Measurements from ENCODE around the gene ADPRM. TPM values are rescaled to one million over a fixed set of nuclear protein-coding genes. Genes with fewer than 3 reads are reported as not detected.

ADPRM gene
- total and polyA plus RNA-seq, 2 experiments from 2014 or later = 6.8 to 8.8 TPM

DNA sequence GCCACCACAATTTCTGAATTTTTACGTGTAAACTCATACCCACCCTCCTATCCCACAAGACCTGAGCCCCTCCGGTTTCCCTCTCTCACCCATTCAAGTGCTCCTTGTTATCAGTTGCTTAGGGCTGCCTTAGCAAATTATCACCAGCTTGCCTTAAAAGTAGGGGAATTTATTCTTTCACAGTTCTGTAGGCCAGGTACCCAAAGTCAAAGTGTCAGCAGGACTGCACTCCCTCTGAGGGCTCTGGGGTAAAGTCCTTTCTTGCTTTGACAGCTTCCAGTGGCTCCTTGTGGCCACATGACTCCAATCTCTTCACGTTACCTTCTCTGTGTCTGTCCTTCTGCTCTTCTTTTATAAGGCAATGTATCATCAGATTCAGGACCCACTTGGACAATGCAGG is 40.3 kb downstream of the ADPRM start:
- no peaks in the 10 kb centered on the region for H3K36me3 ChIP-seq (ENCODE audit: insufficient read depth)
- peaks cover 9% of the 10 kb centered on the region for H3K27me3 Mint-ChIP-seq (ENCODE audit: insufficient read depth, low read depth, poor library complexity)
- no peaks in the 10 kb centered on the region for H3K79me2 ChIP-seq (replicated peaks; ENCODE audit: insufficient read depth)
- no peak overlapping the region for H3K4me3 Mint-ChIP-seq
- no peak overlapping the region for H2AFZ ChIP-seq
- H3K4me1 ChIP-seq (ENCODE audit: insufficient read depth) = peaks cover 5% of the 10 kb centered on the region; the same call in 1 of the 2 replicates
- no peaks in the 10 kb centered on the region for H4K20me1 ChIP-seq (replicated peaks; ENCODE audit: insufficient read depth)
- H3K4me1 Mint-ChIP-seq = peaks cover 22% of the 10 kb centered on the region
- H3F3A ChIP-seq (replicated peaks; ENCODE audit: low read depth) = no peaks in the 10 kb centered on the region
- H3K9me2 ChIP-seq (ENCODE audit: insufficient read depth) = no peaks in the 10 kb centered on the region
- H3K36me3 Mint-ChIP-seq (ENCODE audit: low read depth) = no peaks in the 10 kb centered on the region; the same call in 2 of the 3 replicates
- DNase-seq (ENCODE audit: low spot score) = no peak
- H3K4me2 ChIP-seq = no peak overlapping the region
- no peak for ATAC-seq
- no peak overlapping the region for H3K27ac ChIP-seq (ENCODE audit: low read depth)
- no peaks in the 10 kb centered on the region for H3K27me3 ChIP-seq (ENCODE audit: insufficient read depth)
- no peak overlapping the region for H3K27ac Mint-ChIP-seq
- TF ChIP-seq EZH2phosphoT487 (IDR thresholded peaks at IDR 0.05; ENCODE audit: unreplicated experiment) = no peak
- TF ChIP-seq POLR2AphosphoS5 (IDR thresholded peaks at IDR 0.05; ENCODE audit: low read depth) = no peak
- no peak for TF ChIP-seq CREB1 (CRISPR knock-in tag; IDR thresholded peaks at IDR 0.05; ENCODE audit: low read depth)
- TF ChIP-seq STAT1 (IDR thresholded peaks at IDR 0.05; ENCODE audit: unreplicated experiment) = no peak
- TF ChIP-seq, protein P1, sequence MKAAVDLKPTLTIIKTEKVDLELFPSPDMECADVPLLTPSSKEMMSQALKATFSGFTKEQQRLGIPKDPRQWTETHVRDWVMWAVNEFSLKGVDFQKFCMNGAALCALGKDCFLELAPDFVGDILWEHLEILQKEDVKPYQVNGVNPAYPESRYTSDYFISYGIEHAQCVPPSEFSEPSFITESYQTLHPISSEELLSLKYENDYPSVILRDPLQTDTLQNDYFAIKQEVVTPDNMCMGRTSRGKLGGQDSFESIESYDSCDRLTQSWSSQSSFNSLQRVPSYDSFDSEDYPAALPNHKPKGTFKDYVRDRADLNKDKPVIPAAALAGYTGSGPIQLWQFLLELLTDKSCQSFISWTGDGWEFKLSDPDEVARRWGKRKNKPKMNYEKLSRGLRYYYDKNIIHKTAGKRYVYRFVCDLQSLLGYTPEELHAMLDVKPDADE (IDR thresholded peaks at IDR 0.05) = no peak
- no peak for TF ChIP-seq EZH2 (IDR thresholded peaks at IDR 0.05; ENCODE audit: low read depth, unreplicated experiment)
- TF ChIP-seq ZNF331 (CRISPR knock-in tag; IDR thresholded peaks at IDR 0.05; ENCODE audit: low read depth) = no peak
- H3K4me3 ChIP-seq = no peak overlapping the region
- no peaks in the 10 kb centered on the region for H3K9me3 Mint-ChIP-seq

DNA sequence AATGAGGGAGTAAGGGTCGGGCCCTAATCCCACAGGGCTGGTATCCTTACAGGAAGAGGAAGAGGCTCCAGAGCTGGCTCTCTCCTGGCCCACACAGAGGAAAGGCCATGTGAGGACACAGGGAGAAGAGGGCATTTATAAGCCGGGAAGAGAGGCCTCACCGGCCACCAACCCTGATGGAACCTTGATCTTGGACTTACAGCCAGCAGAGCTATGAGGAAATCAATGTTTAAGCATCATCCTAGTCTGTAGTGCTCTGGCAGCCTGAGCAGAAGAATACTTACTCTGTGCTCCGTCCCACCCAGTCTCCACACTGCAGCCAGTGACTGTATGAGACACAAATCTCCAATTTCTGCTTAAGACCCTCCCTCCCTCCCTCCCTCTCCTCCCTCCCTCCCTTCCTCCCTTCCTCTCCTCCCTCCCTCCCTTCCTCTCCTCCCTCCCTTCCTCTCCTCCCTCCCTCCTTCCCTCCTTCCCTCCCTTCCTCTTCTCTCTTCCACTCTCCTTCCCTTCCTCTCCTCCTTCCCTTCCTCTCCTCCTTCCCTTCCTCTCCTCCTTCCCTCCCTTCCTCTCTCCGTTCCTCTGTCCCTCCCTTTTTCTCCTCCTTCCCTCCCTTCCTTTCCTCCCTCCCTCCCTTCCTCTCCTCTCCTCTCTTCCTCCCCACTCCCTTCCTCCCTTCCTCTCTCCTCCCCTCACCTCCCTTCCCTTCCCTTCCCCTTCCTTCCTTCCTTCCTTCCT is 41.3 kb downstream of the ADPRM start:
- H3K27ac ChIP-seq (ENCODE audit: low read depth) = no peak overlapping the region
- Mint-ChIP-seq H3K9me3 (no peaks in the 10 kb centered on the region), H3K4me3 (no peak overlapping the region), H3K27me3 (ENCODE audit: insufficient read depth, low read depth, poor library complexity) (peaks cover 9% of the 10 kb centered on the region), H3K36me3 (ENCODE audit: low read depth) (no peaks in the 10 kb centered on the region; the same call in 2 of the 3 replicates), H3K27ac (no peak overlapping the region), H3K4me1 (peaks cover 17% of the 10 kb centered on the region)
- no peak overlapping the region for H3K4me3 ChIP-seq
- no peak for DNase-seq (ENCODE audit: low spot score)
- no peaks in the 10 kb centered on the region; the same call in 1 of the 2 replicates for H3K4me1 ChIP-seq (ENCODE audit: insufficient read depth)
- no peaks in the 10 kb centered on the region for H3K27me3 ChIP-seq (ENCODE audit: insufficient read depth)
- no peaks in the 10 kb centered on the region for H3K79me2 ChIP-seq (replicated peaks; ENCODE audit: insufficient read depth)
- no peaks in the 10 kb centered on the region for H3K36me3 ChIP-seq (ENCODE audit: insufficient read depth)
- H3K4me2 ChIP-seq = no peak overlapping the region
- no peak for ATAC-seq
- TF ChIP-seq NANOG (IDR thresholded peaks at IDR 0.05; ENCODE audit: borderline replicate concordance) (no peak), EZH2 (IDR thresholded peaks at IDR 0.05; ENCODE audit: low read depth, unreplicated experiment) (no peak), EZH2phosphoT487 (IDR thresholded peaks at IDR 0.05; ENCODE audit: unreplicated experiment) (no peak), ZNF331 (CRISPR knock-in tag; IDR thresholded peaks at IDR 0.05; ENCODE audit: low read depth) (no peak), ZNF114 (CRISPR knock-in tag; IDR thresholded peaks at IDR 0.05) (no peak), STAT1 (IDR thresholded peaks at IDR 0.05; ENCODE audit: unreplicated experiment) (no peak)
- TF ChIP-seq, protein P2, sequence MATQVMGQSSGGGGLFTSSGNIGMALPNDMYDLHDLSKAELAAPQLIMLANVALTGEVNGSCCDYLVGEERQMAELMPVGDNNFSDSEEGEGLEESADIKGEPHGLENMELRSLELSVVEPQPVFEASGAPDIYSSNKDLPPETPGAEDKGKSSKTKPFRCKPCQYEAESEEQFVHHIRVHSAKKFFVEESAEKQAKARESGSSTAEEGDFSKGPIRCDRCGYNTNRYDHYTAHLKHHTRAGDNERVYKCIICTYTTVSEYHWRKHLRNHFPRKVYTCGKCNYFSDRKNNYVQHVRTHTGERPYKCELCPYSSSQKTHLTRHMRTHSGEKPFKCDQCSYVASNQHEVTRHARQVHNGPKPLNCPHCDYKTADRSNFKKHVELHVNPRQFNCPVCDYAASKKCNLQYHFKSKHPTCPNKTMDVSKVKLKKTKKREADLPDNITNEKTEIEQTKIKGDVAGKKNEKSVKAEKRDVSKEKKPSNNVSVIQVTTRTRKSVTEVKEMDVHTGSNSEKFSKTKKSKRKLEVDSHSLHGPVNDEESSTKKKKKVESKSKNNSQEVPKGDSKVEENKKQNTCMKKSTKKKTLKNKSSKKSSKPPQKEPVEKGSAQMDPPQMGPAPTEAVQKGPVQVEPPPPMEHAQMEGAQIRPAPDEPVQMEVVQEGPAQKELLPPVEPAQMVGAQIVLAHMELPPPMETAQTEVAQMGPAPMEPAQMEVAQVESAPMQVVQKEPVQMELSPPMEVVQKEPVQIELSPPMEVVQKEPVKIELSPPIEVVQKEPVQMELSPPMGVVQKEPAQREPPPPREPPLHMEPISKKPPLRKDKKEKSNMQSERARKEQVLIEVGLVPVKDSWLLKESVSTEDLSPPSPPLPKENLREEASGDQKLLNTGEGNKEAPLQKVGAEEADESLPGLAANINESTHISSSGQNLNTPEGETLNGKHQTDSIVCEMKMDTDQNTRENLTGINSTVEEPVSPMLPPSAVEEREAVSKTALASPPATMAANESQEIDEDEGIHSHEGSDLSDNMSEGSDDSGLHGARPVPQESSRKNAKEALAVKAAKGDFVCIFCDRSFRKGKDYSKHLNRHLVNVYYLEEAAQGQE (IDR thresholded peaks at IDR 0.05; ENCODE audit: unreplicated experiment) = no peak
- TF ChIP-seq, protein P3, sequence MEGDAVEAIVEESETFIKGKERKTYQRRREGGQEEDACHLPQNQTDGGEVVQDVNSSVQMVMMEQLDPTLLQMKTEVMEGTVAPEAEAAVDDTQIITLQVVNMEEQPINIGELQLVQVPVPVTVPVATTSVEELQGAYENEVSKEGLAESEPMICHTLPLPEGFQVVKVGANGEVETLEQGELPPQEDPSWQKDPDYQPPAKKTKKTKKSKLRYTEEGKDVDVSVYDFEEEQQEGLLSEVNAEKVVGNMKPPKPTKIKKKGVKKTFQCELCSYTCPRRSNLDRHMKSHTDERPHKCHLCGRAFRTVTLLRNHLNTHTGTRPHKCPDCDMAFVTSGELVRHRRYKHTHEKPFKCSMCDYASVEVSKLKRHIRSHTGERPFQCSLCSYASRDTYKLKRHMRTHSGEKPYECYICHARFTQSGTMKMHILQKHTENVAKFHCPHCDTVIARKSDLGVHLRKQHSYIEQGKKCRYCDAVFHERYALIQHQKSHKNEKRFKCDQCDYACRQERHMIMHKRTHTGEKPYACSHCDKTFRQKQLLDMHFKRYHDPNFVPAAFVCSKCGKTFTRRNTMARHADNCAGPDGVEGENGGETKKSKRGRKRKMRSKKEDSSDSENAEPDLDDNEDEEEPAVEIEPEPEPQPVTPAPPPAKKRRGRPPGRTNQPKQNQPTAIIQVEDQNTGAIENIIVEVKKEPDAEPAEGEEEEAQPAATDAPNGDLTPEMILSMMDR (conservative IDR thresholded peaks at IDR 0.05; ENCODE audit: low read depth in 2 of 2) = no peak
- TF ChIP-seq, protein P1 (IDR thresholded peaks at IDR 0.05) = no peak
- H2AFZ ChIP-seq = no peak overlapping the region
- no peaks in the 10 kb centered on the region for H3K9me2 ChIP-seq (ENCODE audit: insufficient read depth)
- H3F3A ChIP-seq (replicated peaks; ENCODE audit: low read depth) = no peaks in the 10 kb centered on the region
- H4K20me1 ChIP-seq (replicated peaks; ENCODE audit: insufficient read depth) = no peaks in the 10 kb centered on the region
